H1 (cell line): ENCODE results near the gene CDK9. TPM values are rescaled to one million over a fixed set of nuclear protein-coding genes. Genes with fewer than 3 reads are reported as not detected.

ENCODE experiments used
- EP300 ChIP-seq, 2 experiments: IDR thresholded peaks; 1 replicate in 1 of 2; 2 replicates in 1 of 2; pipeline ENCODE4 v1.6.1; 2011 to 2012; ENCODE audit warnings: low read depth in 2 of 2, low read length in 2 of 2, mild to moderate bottlenecking in 2 of 2, borderline replicate concordance in 1 of 2, inconsistent platforms in 1 of 2, moderate library complexity in 1 of 2
- NRF1 ChIP-seq: IDR thresholded peaks from 2 replicates; pipeline ENCODE4 v1.6.1; 2011; ENCODE audit warnings: mild to moderate bottlenecking, low read depth, low read length, improper control_type of control experiment
- POLR2AphosphoS5 ChIP-seq: IDR thresholded peaks from 2 replicates; pipeline ENCODE4 v1.6.1; 2011; ENCODE audit warnings: low read depth, low read length
- SIN3A ChIP-seq, 2 experiments: IDR thresholded peaks in 1 of 2; conservative IDR thresholded peaks in 1 of 2; 2 replicates each; pipeline ENCODE4 v1.6.1; 2011 to 2012; ENCODE audit warnings: low read length in 2 of 2, improper control_type of control experiment in 1 of 2, low read depth in 1 of 2, mild to moderate bottlenecking in 1 of 2
- polyA plus RNA-seq, 7 experiments: library from polyadenylated mRNA; depleted of rRNA in 3 of 7; stranded (reverse) in 5 of 7; unstranded in 2 of 7; fragments of >200 nt in 5 of 7; fragments of 200-250 nt in 2 of 7; gene quantifications; 1 replicate in 5 of 7; 2 replicates in 1 of 7; 4 replicates in 1 of 7; pipeline versions ENCODE4 v1.2.1 to v1.2.3, GENCODE V29; 2011 to 2013; ENCODE audit warnings: missing spikeins in 2 of 7, mixed read lengths in 2 of 7
- total RNA-seq: library from RNA; stranded (reverse); fragmentation: NEBNext Ultra II Directional; extraction: Animal tissue kit (Norgen Biotek cat#: 25700); gene quantifications from 2 replicates; pipeline ENCODE4 v1.2.1, GENCODE V29; 2021

Gene CDK9
- total and polyA plus RNA-seq, 2 of the 8 experiments (the other 6 are each of a cell fraction or from before 2014, with no cell fraction given): 69.1 to 87.5 TPM

GRCh38 chr9:127778280-127779135 lies 7.3 kb upstream of the CDK9 start, which contains the start of gene SH2D3C (continued):
- TF ChIP-seq SIN3A (conservative IDR thresholded peaks at IDR 0.05 in 1 of 2, IDR thresholded peaks at IDR 0.05 in 1 of 2; ENCODE audit: low read depth in 1 of 2, low read length in 2 of 2): no peak
- no peak for TF ChIP-seq EP300 (IDR thresholded peaks at IDR 0.05; ENCODE audit: borderline replicate concordance in 1 of 2, low read depth in 2 of 2, low read length in 2 of 2)
- TF ChIP-seq POLR2AphosphoS5: no peak
- no peak for TF ChIP-seq NRF1
- TF ChIP-seq, all 59 proteins: peak for 0
